Tibial artery (tissue), 4 donors: ENCODE measurements around the gene ANKRD36C.
"Not testable (repeated sequence)": the region's sequence is repeated elsewhere in the genome, so short reads cannot be mapped to it uniquely, and the experiment has no call there.

Experiments used
- DNase-seq, 2 donors: peaks; one replicate each; pipeline ENCODE4 v3.0.0-alpha.2; 2019
- H3K27ac ChIP-seq, 2 donors: fragments of 200-600 bp; sonication (generic) in 1 of 2; 1 replicate in 1 of 2; 2 replicates in 1 of 2; pipeline ENCODE4 v1.5.1; 2018 to 2019; ENCODE audit warnings: mild to moderate bottlenecking in 1 of 2
- H3K27me3 ChIP-seq, 2 donors: fragments of 200-600 bp; sonication (generic) in 1 of 2; one replicate each; pipeline versions ENCODE4 v1.5.1 to v1.6.0; 2016 to 2019
- H3K36me3 ChIP-seq, 3 donors: fragments of 200-600 bp; sonication (generic) in 2 of 3; one replicate each; pipeline ENCODE4 v1.5.1; 2016 to 2019; ENCODE audit warnings: mild to moderate bottlenecking in 2 of 3
- H3K4me1 ChIP-seq, 4 donors: fragments of 200-600 bp; sonication (generic) in 2 of 4; 1 replicate in 3 of 4; 2 replicates in 1 of 4; pipeline ENCODE4 v1.5.1; 2016 to 2019
- H3K4me3 ChIP-seq, 2 donors: fragments of 200-600 bp; sonication (generic) in 1 of 2; 1 replicate in 1 of 2; 2 replicates in 1 of 2; pipeline ENCODE4 v1.5.1; 2018 to 2019; ENCODE audit warnings: mild to moderate bottlenecking in 2 of 2
- H3K9me3 ChIP-seq, 3 donors: fragments of 200-600 bp; sonication (generic) in 1 of 3; one replicate each; pipeline ENCODE4 v1.5.1; 2016 to 2019
- CTCF ChIP-seq, 2 experiments: fragments of 200-600 bp in 1 of 2; fragments of 450-650 bp in 1 of 2; IDR thresholded peaks; one replicate each; pipeline ENCODE4 v1.5.1; 2017 to 2019; ENCODE audit warnings: antibody characterized with exemption in 2 of 2, mild to moderate bottlenecking in 1 of 2, moderate library complexity in 1 of 2
- intact Hi-C: fragments of 100-400 bp; cut with DNase I; formaldehyde crosslinking; loops from one replicate; pipeline ENCODE4 v1.15.0; 2023; ENCODE audit warnings: low total_unique reads

ANKRD36C gene

GRCh38 chr2:95991351-95992094 is at the start of gene ANKRD36C:
Gene ANKRD36C (minus strand): TSS chr2:95991824. CDS start chr2:95991708, 116 bp downstream.
- H3K27me3 ChIP-seq, H3K36me3 ChIP-seq, H3K4me1 ChIP-seq, intact Hi-C loops, H3K9me3 ChIP-seq: not testable (repeated sequence)
- H3K27ac ChIP-seq = peak within 1 kb of the TSS; percentile 86 to 88
- DNase-seq = peak in 1 of 2 donors; percentile 67
- H3K4me3 ChIP-seq = peak within 1 kb of the TSS; percentile 57 to 76

GRCh38 chr2:96035554-96035953 is 43.9 kb upstream of the ANKRD36C start:
- DNase-seq, H3K4me1 ChIP-seq, H3K27me3 ChIP-seq, intact Hi-C loops, H3K27ac ChIP-seq, H3K36me3 ChIP-seq, H3K9me3 ChIP-seq, H3K4me3 ChIP-seq: not testable (repeated sequence)

- intact Hi-C loops = not testable (repeated sequence)
These were observed 43.2 kb upstream of the ANKRD36C start, which contains the start of gene GPAT2 for GRCh38 chr2:96034792-96035191. Gene GPAT2 (minus strand): TSS chr2:96034916. CDS start chr2:96032359, 2,557 bp downstream.

GRCh38 chr2:96033997-96034396 is 42.4 kb upstream of the ANKRD36C start:
- intact Hi-C loops, H3K4me1 ChIP-seq, H3K27ac ChIP-seq, DNase-seq, H3K36me3 ChIP-seq, H3K4me3 ChIP-seq, H3K9me3 ChIP-seq, H3K27me3 ChIP-seq: not testable (repeated sequence)

More at GRCh38 chr2:96034792-96035191, 43.2 kb upstream of the ANKRD36C start, which contains the start of gene GPAT2:
- not testable (repeated sequence) for H3K4me1 ChIP-seq, H3K4me3 ChIP-seq, H3K36me3 ChIP-seq, H3K27me3 ChIP-seq, DNase-seq, H3K9me3 ChIP-seq, H3K27ac ChIP-seq

- H3K4me3 ChIP-seq, DNase-seq, H3K27ac ChIP-seq, H3K36me3 ChIP-seq, H3K9me3 ChIP-seq, H3K27me3 ChIP-seq, H3K4me1 ChIP-seq: not testable (repeated sequence)
- intact Hi-C loops = loop anchor here (10.0 kb wide), 2 partner anchors 87 to 487 kb away; partner anchors contain the start of gene ADRA2B
These were observed 36.2 kb upstream of the ANKRD36C start for GRCh38 chr2:96027725-96028325.

GRCh38 chr2:96025755-96026154 is 34.1 kb upstream of the ANKRD36C start:
- not testable (repeated sequence) for H3K9me3 ChIP-seq, H3K27me3 ChIP-seq, H3K4me3 ChIP-seq, H3K4me1 ChIP-seq, H3K27ac ChIP-seq, H3K36me3 ChIP-seq
- peak in 1 of 2 donors; percentile 10 for DNase-seq
- intact Hi-C loops = loop anchor here (10.0 kb wide), 2 partner anchors 89 to 489 kb away; partner anchors contain the start of gene ADRA2B

- DNase-seq = peak in 1 of 2 donors; percentile 48
- Histone ChIP-seq H3K27ac (no peak overlapping the region), H3K9me3 (no peaks in the 10 kb centered on the region), H3K36me3 (peaks cover 0 to 4% (median 0%) of the 10 kb centered on the region in 3 donors), H3K4me3 (no peak overlapping the region), H3K4me1 (peaks cover 0 to 4% (median 0%) of the 10 kb centered on the region in 4 donors), H3K27me3 (no peaks in the 10 kb centered on the region)
- TF ChIP-seq CTCF (IDR thresholded peaks at IDR 0.05) = no peak
- intact Hi-C loops = loop anchor here (10.0 kb wide), 2 partner anchors 90 to 490 kb away; partner anchors contain the start of gene ADRA2B
These were observed 33.5 kb upstream of the ANKRD36C start for GRCh38 chr2:96025194-96025492.

GRCh38 chr2:96024336-96025193 is 32.9 kb upstream of the ANKRD36C start:
- intact Hi-C loops = loop anchor here (10.0 kb wide), 2 partner anchors 90 to 490 kb away; partner anchors contain the start of gene ADRA2B
- H3K9me3 ChIP-seq = no peaks in the 10 kb centered on the region
- no peaks in the 10 kb centered on the region for H3K27me3 ChIP-seq
- peaks cover 0 to 4% (median 0%) of the 10 kb centered on the region in 3 donors for H3K36me3 ChIP-seq
- TF ChIP-seq CTCF (IDR thresholded peaks at IDR 0.05) = no peak
- no peak overlapping the region for H3K4me3 ChIP-seq
- no peak overlapping the region for H3K27ac ChIP-seq
- no peak for DNase-seq
- H3K4me1 ChIP-seq = peaks cover 0 to 4% (median 0%) of the 10 kb centered on the region in 4 donors

- H3K9me3 ChIP-seq = not testable (repeated sequence)
- intact Hi-C loops = loop anchor here (10.0 kb wide), 2 partner anchors 91 to 491 kb away; partner anchors contain the start of gene ADRA2B
These were observed 32.1 kb upstream of the ANKRD36C start for GRCh38 chr2:96023701-96024100.

More at GRCh38 chr2:96023701-96024100, 32.1 kb upstream of the ANKRD36C start:
- H3K36me3 ChIP-seq, DNase-seq, H3K27ac ChIP-seq, H3K27me3 ChIP-seq, H3K4me1 ChIP-seq, H3K4me3 ChIP-seq: not testable (repeated sequence)
